GM23338 (cell line): ENCODE data around the gene PYGB. TPM values are rescaled to one million over a fixed set of nuclear protein-coding genes. Genes with fewer than 3 reads are reported as not detected.

Experiments
- ATAC-seq: fragments of 200-7000 bp; cut with Tn5 transposase; 3 replicates; pipeline ENCODE4 v1.9.1; 2020
- DNase-seq: peaks from one replicate; pipeline ENCODE4 v3.0.0-alpha.2; 2015; ENCODE audit warnings: low spot score
- H2AFZ ChIP-seq: fragments of 200-600 bp; sonication (generic); 2 replicates; pipeline ENCODE4 v1.8.0; 2016; ENCODE audit warnings: antibody characterized with exemption, mild to moderate bottlenecking, moderate library complexity
- H3F3A ChIP-seq: fragments of 200-600 bp; sonication (generic); replicated peaks from 2 replicates; pipeline ENCODE4 v1.8.0; 2017; ENCODE audit warnings: antibody characterized with exemption, mixed run types, low read depth
- H3K27ac ChIP-seq: fragments of 200-600 bp; sonication (generic); 2 replicates; pipeline ENCODE4 v1.6.1; 2016; ENCODE audit warnings: low read depth
- H3K27me3 ChIP-seq: fragments of 200-600 bp; sonication (generic); 2 replicates; pipeline ENCODE4 v1.8.0; 2016; ENCODE audit warnings: mild to moderate bottlenecking, mixed run types, moderate library complexity; ENCODE audit not compliant: insufficient read depth
- H3K36me3 ChIP-seq: fragments of 200-600 bp; sonication (generic); 2 replicates; pipeline ENCODE4 v1.8.0; 2016; ENCODE audit warnings: mild to moderate bottlenecking; ENCODE audit not compliant: insufficient read depth
- H3K4me1 ChIP-seq: fragments of 200-600 bp; sonication (generic); 2 replicates; pipeline ENCODE4 v1.8.0; 2016; ENCODE audit warnings: mild to moderate bottlenecking, moderate library complexity; ENCODE audit not compliant: insufficient read depth
- H3K4me2 ChIP-seq: fragments of 200-600 bp; sonication (generic); 2 replicates; pipeline ENCODE4 v1.7.1; 2017; ENCODE audit warnings: mixed run types
- H3K4me3 ChIP-seq: fragments of 200-600 bp; sonication (generic); 2 replicates; pipeline ENCODE4 v1.6.1; 2016; ENCODE audit warnings: mixed run types
- H3K79me2 ChIP-seq: fragments of 200-600 bp; sonication (generic); replicated peaks from 2 replicates; pipeline ENCODE4 v1.8.0; 2017; ENCODE audit warnings: mild to moderate bottlenecking; ENCODE audit not compliant: insufficient read depth
- H3K9me2 ChIP-seq: fragments of 200-600 bp; sonication (generic); 2 replicates; pipeline ENCODE4 v1.8.0; 2017; ENCODE audit not compliant: insufficient read depth
- H4K20me1 ChIP-seq: fragments of 200-600 bp; sonication (generic); replicated peaks from 2 replicates; pipeline ENCODE4 v1.8.0; 2017; ENCODE audit warnings: mild to moderate bottlenecking; ENCODE audit not compliant: insufficient read depth
- H3K27ac Mint-ChIP-seq: 2 replicates; pipeline ENCODE4 v1.8.0; 2020; ENCODE audit warnings: inconsistent platforms, mild to moderate bottlenecking, moderate library complexity, mixed read lengths
- H3K27me3 Mint-ChIP-seq: 3 replicates; pipeline ENCODE4 v1.8.0; 2022; ENCODE audit warnings: low read depth, mild to moderate bottlenecking, moderate library complexity, mixed read lengths, inconsistent platforms; ENCODE audit not compliant: insufficient read depth, poor library complexity
- H3K36me3 Mint-ChIP-seq: 3 replicates; pipeline ENCODE4 v1.8.0; 2021; ENCODE audit warnings: low read depth, mild to moderate bottlenecking, inconsistent platforms, moderate library complexity, mixed read lengths
- H3K4me1 Mint-ChIP-seq: 3 replicates; pipeline ENCODE4 v1.8.0; 2020; ENCODE audit warnings: mild to moderate bottlenecking, inconsistent platforms, mixed read lengths
- H3K4me3 Mint-ChIP-seq: 3 replicates; pipeline ENCODE4 v1.8.0; 2021; ENCODE audit warnings: moderate library complexity, mild to moderate bottlenecking, inconsistent platforms, mixed read lengths
- H3K9me3 Mint-ChIP-seq: 3 replicates; pipeline ENCODE4 v1.8.0; 2020; ENCODE audit warnings: moderate library complexity, mild to moderate bottlenecking, inconsistent platforms, mixed read lengths
- CREB1 ChIP-seq: fragments of 250-450 bp; sonication (Bioruptor Pico); IDR thresholded peaks from 2 replicates; pipeline ENCODE4 v1.5.0; 2020; ENCODE audit warnings: low read depth, mild to moderate bottlenecking, moderate library complexity
- CTCF ChIP-seq, 2 experiments: fragments of 200-600 bp in 1 of 2; sonication (generic) in 1 of 2; conservative IDR thresholded peaks; 2 replicates each; pipeline versions ENCODE4 v1.5.1 to v1.6.1; 2016 to 2017; ENCODE audit warnings: antibody characterized with exemption in 2 of 2, low read depth in 2 of 2, mild to moderate bottlenecking in 2 of 2, moderate library complexity in 1 of 2
- ETS1 ChIP-seq: IDR thresholded peaks from 2 replicates; pipeline ENCODE4 v1.6.1; 2016; ENCODE audit warnings: antibody characterized with exemption
- EZH2 ChIP-seq: fragments of 200-600 bp; sonication (generic); IDR thresholded peaks from one replicate; pipeline ENCODE4 v1.8.0; 2017; ENCODE audit warnings: antibody characterized with exemption, mild to moderate bottlenecking, low read depth; ENCODE audit not compliant: unreplicated experiment
- EZH2phosphoT487 ChIP-seq: fragments of 200-600 bp; sonication (generic); IDR thresholded peaks from one replicate; pipeline ENCODE4 v1.8.1; 2018; ENCODE audit warnings: antibody characterized with exemption; ENCODE audit not compliant: unreplicated experiment
- JUNB ChIP-seq: IDR thresholded peaks from one replicate; pipeline ENCODE4 v1.6.1; 2016; ENCODE audit warnings: antibody characterized with exemption; ENCODE audit not compliant: unreplicated experiment
- NANOG ChIP-seq: IDR thresholded peaks from 2 replicates; pipeline ENCODE4 v1.6.1; 2016; ENCODE audit warnings: antibody characterized with exemption, borderline replicate concordance
- POLR2AphosphoS5 ChIP-seq: IDR thresholded peaks from 2 replicates; pipeline ENCODE4 v1.6.1; 2016; ENCODE audit warnings: antibody characterized with exemption, low read depth
- REST ChIP-seq: IDR thresholded peaks from one replicate; pipeline ENCODE4 v1.6.1; 2018; ENCODE audit warnings: antibody characterized with exemption; ENCODE audit not compliant: unreplicated experiment
- STAT1 ChIP-seq: IDR thresholded peaks from one replicate; pipeline ENCODE4 v1.6.1; 2016; ENCODE audit warnings: antibody characterized with exemption; ENCODE audit not compliant: unreplicated experiment
- ZNF114 ChIP-seq: fragments of 250-450 bp; sonication (Bioruptor Pico); IDR thresholded peaks from 2 replicates; pipeline ENCODE4 v1.5.0; 2020; ENCODE audit warnings: mild to moderate bottlenecking, moderate library complexity
- ZNF331 ChIP-seq: fragments of 250-450 bp; sonication (Bioruptor Pico); IDR thresholded peaks from 2 replicates; pipeline ENCODE4 v1.5.0; 2020; ENCODE audit warnings: low read depth, mild to moderate bottlenecking, moderate library complexity
- ZNF462 ChIP-seq: fragments of 250-450 bp; sonication (Bioruptor Pico); IDR thresholded peaks from 2 replicates; pipeline ENCODE4 v1.5.0; 2020; ENCODE audit warnings: mild to moderate bottlenecking, moderate library complexity
- polyA plus RNA-seq: library from polyadenylated mRNA; unstranded; fragments of >200 nt; fragmentation: Nextera tagmentation; extraction: Ambion mirVana; gene quantifications from 2 replicates; pipeline ENCODE4 v1.2.1, GENCODE V29; 2016
- total RNA-seq: library from RNA; depleted of rRNA; stranded (reverse); fragments of >200 nt; shearing (Covaris generic); gene quantifications from 2 replicates; pipeline ENCODE4 v1.2.3, GENCODE V29; 2014

Gene PYGB
- total and polyA plus RNA-seq, 2 experiments from 2014 or later: 15.6 to 64.0 TPM

GRCh38 chr20:25251558-25251957, 3.7 kb downstream of the PYGB start:
- Mint-ChIP-seq H3K27me3 (peaks cover 13% of the 10 kb centered on the region), H3K27ac (no peak overlapping the region), H3K4me1 (peaks cover 38% of the 10 kb centered on the region), H3K9me3 (no peaks in the 10 kb centered on the region; the same call in 2 of the 3 replicates), H3K36me3 (peaks cover 3% of the 10 kb centered on the region; the same call in 2 of the 3 replicates), H3K4me3 (no peak overlapping the region)
- H3F3A ChIP-seq: 0 out of 2 replicates have a peak, but pooled peaks cover 7% of the 10 kb centered on the region
- H3K4me1 ChIP-seq: peaks cover 16% of the 10 kb centered on the region
- DNase-seq: no peak
- H3K4me2 ChIP-seq: no peak overlapping the region
- TF ChIP-seq EZH2phosphoT487: no peak
- TF ChIP-seq REST: no peak
- no peak for TF ChIP-seq CTCF (conservative IDR thresholded peaks at IDR 0.05; ENCODE audit: low read depth in 2 of 2)
- TF ChIP-seq JUNB: no peak
- no peak for TF ChIP-seq ETS1
- no peak for TF ChIP-seq POLR2AphosphoS5
- no peak for TF ChIP-seq ZNF331 (CRISPR knock-in tag)
- TF ChIP-seq ZNF114 (CRISPR knock-in tag): no peak
- TF ChIP-seq NANOG: no peak
- TF ChIP-seq EZH2: no peak
- no peak for TF ChIP-seq STAT1
- no peak for TF ChIP-seq ZNF462 (CRISPR knock-in tag)
- TF ChIP-seq CREB1 (CRISPR knock-in tag): no peak
- peaks cover 35% of the 10 kb centered on the region for H4K20me1 ChIP-seq
- no peak overlapping the region for H3K27ac ChIP-seq
- H3K79me2 ChIP-seq: peaks cover 68% of the 10 kb centered on the region
- H3K4me3 ChIP-seq: no peak overlapping the region
- H2AFZ ChIP-seq: no peak overlapping the region
- no peaks in the 10 kb centered on the region for H3K9me2 ChIP-seq
- H3K36me3 ChIP-seq: no peaks in the 10 kb centered on the region
- H3K27me3 ChIP-seq: peaks cover 4% of the 10 kb centered on the region; the same call in 1 of the 2 replicates
- ATAC-seq: no peak
